GM23248 (cell line): ENCODE results near the gene ABCA3. TPM values are rescaled to one million over a fixed set of nuclear protein-coding genes. Genes with fewer than 3 reads are reported as not detected.

Source experiments
- DNase-seq: peaks from one replicate; pipeline ENCODE4 v3.0.0-alpha.2; 2015
- H2AFZ ChIP-seq: fragments of 200-600 bp; sonication (generic); 2 replicates; pipeline ENCODE4 v1.6.1; 2016; ENCODE audit warnings: antibody characterized with exemption
- H3F3A ChIP-seq: fragments of 200-600 bp; sonication (generic); 2 replicates; pipeline ENCODE4 v1.6.1; 2016; ENCODE audit warnings: mild to moderate bottlenecking, antibody characterized with exemption, mixed run types; ENCODE audit not compliant: insufficient read depth
- H3K27ac ChIP-seq: fragments of 200-600 bp; sonication (generic); 2 replicates; pipeline ENCODE4 v1.5.1; 2016; ENCODE audit warnings: mild to moderate bottlenecking
- H3K27me3 ChIP-seq: fragments of 200-600 bp; sonication (generic); replicated peaks from 2 replicates; pipeline ENCODE4 v1.6.1; 2016; ENCODE audit warnings: mild to moderate bottlenecking; ENCODE audit not compliant: insufficient read depth
- H3K36me3 ChIP-seq: fragments of 200-600 bp; sonication (generic); 2 replicates; pipeline ENCODE4 v1.6.1; 2016; ENCODE audit warnings: low read depth, mild to moderate bottlenecking
- H3K4me1 ChIP-seq: fragments of 200-600 bp; sonication (generic); 2 replicates; pipeline ENCODE4 v1.6.1; 2016; ENCODE audit warnings: mild to moderate bottlenecking; ENCODE audit not compliant: insufficient read depth
- H3K4me2 ChIP-seq: fragments of 200-600 bp; sonication (generic); one replicate; pipeline ENCODE4 v1.6.1; 2016; ENCODE audit warnings: mild to moderate bottlenecking; ENCODE audit not compliant: unreplicated experiment
- H3K4me3 ChIP-seq: fragments of 200-600 bp; sonication (generic); 2 replicates; pipeline ENCODE4 v1.5.1; 2016; ENCODE audit warnings: mild to moderate bottlenecking
- H3K79me2 ChIP-seq: fragments of 200-600 bp; sonication (generic); 2 replicates; pipeline ENCODE4 v1.6.1; 2016; ENCODE audit warnings: mild to moderate bottlenecking; ENCODE audit not compliant: insufficient read depth
- H3K9ac ChIP-seq: fragments of 200-600 bp; sonication (generic); 2 replicates; pipeline ENCODE4 v1.6.1; 2016; ENCODE audit warnings: mild to moderate bottlenecking
- H3K9me2 ChIP-seq: fragments of 200-600 bp; sonication (generic); 2 replicates; pipeline ENCODE4 v1.6.1; 2016; ENCODE audit warnings: mixed run types, mild to moderate bottlenecking, moderate library complexity; ENCODE audit not compliant: insufficient read depth
- H3K9me3 ChIP-seq: fragments of 200-600 bp; sonication (generic); one replicate; pipeline ENCODE4 v1.6.1; 2017; ENCODE audit warnings: low read depth
- H4K20me1 ChIP-seq: fragments of 200-600 bp; sonication (generic); 2 replicates; pipeline ENCODE4 v1.6.0; 2016; ENCODE audit not compliant: insufficient read depth
- EZH2 ChIP-seq: fragments of 200-600 bp; sonication (generic); IDR thresholded peaks from 2 replicates; pipeline ENCODE4 v1.6.1; 2018; ENCODE audit warnings: antibody characterized with exemption, mild to moderate bottlenecking; ENCODE audit not compliant: insufficient read depth, poor library complexity, severe bottlenecking
- EZH2phosphoT487 ChIP-seq: fragments of 200-600 bp; sonication (generic); IDR thresholded peaks from 2 replicates; pipeline ENCODE4 v1.6.1; 2018; ENCODE audit warnings: antibody characterized with exemption, moderate library complexity, mild to moderate bottlenecking, low read depth; ENCODE audit not compliant: insufficient read depth
- WGBS, 2 experiments: methylation state at CpG; one replicate each; pipeline ENCODE4 v1.1.6; 2015 to 2017; ENCODE audit warnings: low lambda C conversion rate in 2 of 2, low coverage in 1 of 2; ENCODE audit errors: missing lambda C conversion rate in 2 of 2; 5-methylcytosine and 5-hydroxymethylcytosine counted together
- in situ Hi-C: fragments of 300-500 bp; cut with MboI; formaldehyde crosslinking; loops from 2 replicates; pipeline ENCODE4 v1.15.0; 2020
- polyA plus RNA-seq: library from polyadenylated mRNA; unstranded; fragments of >200 nt; fragmentation: Nextera tagmentation; extraction: Ambion mirVana; gene quantifications from 2 replicates; pipeline ENCODE4 v1.2.1, GENCODE V29; 2016
- total RNA-seq: library from RNA; depleted of rRNA; stranded (reverse); fragments of >200 nt; shearing (Covaris generic); gene quantifications from 2 replicates; pipeline ENCODE4 v1.2.3, GENCODE V29; 2014

Gene ABCA3
- total and polyA plus RNA-seq, 2 experiments from 2014 or later, result 0.64 to 0.76 TPM

DNA sequence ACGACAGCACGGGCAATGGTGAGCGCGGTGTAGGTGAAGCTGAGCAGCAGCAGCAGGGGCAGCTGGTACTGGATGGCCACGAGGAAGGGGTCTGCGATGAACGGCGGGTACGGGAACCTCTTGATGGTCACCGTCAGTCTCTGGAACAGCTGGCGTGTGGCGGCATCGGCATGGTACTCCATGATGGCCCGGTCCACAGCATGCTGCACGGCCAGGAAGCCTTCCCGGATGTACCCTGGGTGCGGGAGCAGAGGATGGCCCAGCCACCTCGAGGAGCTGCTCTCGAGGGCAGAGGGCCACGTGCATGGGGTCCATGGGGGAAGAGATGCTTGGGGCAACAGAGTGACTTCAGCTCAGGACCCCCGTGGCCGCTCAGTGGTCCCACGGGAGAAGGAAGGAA lies 20.9 kb downstream of the ABCA3 start:
- H2AFZ ChIP-seq, result no peak overlapping the region
- no peaks in the 10 kb centered on the region for H3F3A ChIP-seq
- in situ Hi-C loops, result no loop called here

DNA sequence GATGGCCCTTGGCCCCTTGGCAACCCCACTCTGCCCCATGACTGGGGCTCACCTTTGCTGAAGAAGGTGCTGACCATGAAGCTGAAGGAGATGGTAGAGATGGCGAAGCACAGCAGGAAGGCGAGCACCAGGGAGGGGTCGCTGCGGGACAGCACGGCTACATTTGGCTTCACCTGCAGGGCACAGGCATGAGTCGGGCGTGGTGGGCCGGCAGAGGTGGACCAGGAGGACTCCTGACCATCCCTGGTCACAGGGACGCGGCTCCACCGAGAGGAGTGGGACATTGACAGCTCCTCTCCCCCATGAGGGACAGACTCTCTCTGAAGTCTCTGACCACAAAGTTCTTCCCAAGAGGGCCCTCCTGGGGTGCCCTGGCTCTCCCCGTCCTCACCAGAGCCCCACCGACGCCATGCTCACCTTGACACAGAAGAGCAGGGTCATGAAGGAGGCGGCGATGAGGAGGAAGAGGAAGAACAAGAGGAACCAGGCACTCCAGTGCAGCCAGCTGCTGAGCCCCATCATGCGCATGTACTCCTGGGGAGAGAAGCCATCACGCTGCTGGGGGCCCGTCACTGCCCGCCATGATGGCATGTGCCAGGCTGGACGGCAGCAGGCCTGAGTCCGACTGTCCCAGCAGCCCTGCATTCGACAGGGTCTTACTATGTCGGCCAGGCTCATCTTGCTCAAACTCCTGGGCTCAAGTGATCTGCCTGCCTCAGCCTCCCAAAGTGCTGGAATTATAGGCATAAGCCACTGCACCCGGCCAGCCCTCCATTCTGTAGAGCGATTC lies 23.1 kb downstream of the ABCA3 start:
- in situ Hi-C loops, result no loop called here

More for the DNA sequence above, 20.9 kb downstream of the ABCA3 start:
- TF ChIP-seq EZH2 (no peak), EZH2phosphoT487 (no peak)
- no peaks in the 10 kb centered on the region for H3K9me3 ChIP-seq
- no peak overlapping the region for H3K9ac ChIP-seq
- H3K9me2 ChIP-seq, result no peaks in the 10 kb centered on the region
- H3K4me1 ChIP-seq, result no peaks in the 10 kb centered on the region
- no peak for DNase-seq
- no peaks in the 10 kb centered on the region for H4K20me1 ChIP-seq
- no peaks in the 10 kb centered on the region for H3K36me3 ChIP-seq
- H3K27me3 ChIP-seq, result no peaks in the 10 kb centered on the region
- H3K27ac ChIP-seq, result no peak overlapping the region
- no peak overlapping the region for H3K4me3 ChIP-seq
- no peak overlapping the region for H3K4me2 ChIP-seq
- 76 to 79% methylated on average over 23 of the region's 23 CpGs for WGBS, 2 experiments
- no peaks in the 10 kb centered on the region for H3K79me2 ChIP-seq

DNA sequence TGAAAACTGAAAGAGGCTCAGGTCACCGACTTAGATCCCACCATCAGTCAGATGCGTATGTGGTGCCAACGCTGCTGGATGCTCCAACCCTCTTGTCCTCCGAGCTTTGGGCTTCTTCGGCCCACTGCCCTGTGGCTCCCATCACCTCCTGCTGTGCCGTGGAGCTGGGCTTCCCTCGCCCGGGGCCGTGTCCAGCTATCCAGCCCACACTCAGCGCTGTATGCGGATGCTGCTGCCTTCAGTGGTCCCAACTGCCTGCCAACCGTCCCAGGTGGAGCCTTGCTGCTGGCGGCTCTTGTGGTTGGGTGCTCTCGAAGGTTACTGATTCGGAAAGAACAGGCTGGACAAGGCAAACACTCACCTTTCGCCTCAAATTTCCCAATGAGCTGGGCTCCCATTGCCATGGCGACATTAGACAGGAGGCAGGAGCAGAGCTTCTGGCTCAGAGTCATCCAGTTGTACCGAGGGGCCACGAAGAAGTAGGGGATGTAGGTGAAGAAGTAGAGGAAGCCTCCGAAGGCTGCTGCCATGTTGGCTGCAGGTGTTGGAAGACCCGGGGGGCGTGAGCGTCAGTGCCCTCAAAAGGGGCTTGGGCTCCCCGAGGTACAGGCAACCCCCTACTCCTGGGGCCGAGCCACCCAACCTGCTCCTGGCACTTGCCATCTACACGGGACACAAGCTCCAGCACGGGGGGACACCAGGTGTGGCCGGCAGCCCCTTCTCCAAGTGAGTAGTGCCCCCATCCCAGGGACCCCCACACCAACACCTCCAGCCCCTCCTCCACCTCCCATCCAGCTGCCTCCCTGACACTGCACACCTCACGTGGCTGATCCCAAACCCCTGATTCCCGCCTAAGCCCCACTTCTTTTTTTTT lies 32.2 kb downstream of the ABCA3 start:
- WGBS, 2 experiments, result 76 to 84% methylated on average over 24 to 29 of the region's 30 CpGs
- H3K27me3 ChIP-seq, result no peaks in the 10 kb centered on the region; the same call in 1 of the 2 replicates
- no peak overlapping the region for H2AFZ ChIP-seq
- no peak overlapping the region for H3K4me2 ChIP-seq
- no peaks in the 10 kb centered on the region for H3K4me1 ChIP-seq
- in situ Hi-C loops, result no loop called here
- no peak overlapping the region for H3K27ac ChIP-seq
- no peak for TF ChIP-seq EZH2
- TF ChIP-seq EZH2phosphoT487, result no peak
- no peaks in the 10 kb centered on the region for H3K9me2 ChIP-seq
- no peak overlapping the region for H3K4me3 ChIP-seq
- H3F3A ChIP-seq, result no peaks in the 10 kb centered on the region
- no peak for DNase-seq
- H3K9me3 ChIP-seq, result no peaks in the 10 kb centered on the region
- no peak overlapping the region for H3K9ac ChIP-seq
- no peaks in the 10 kb centered on the region for H3K79me2 ChIP-seq
- H3K36me3 ChIP-seq, result no peaks in the 10 kb centered on the region
- no peaks in the 10 kb centered on the region for H4K20me1 ChIP-seq

More for the DNA sequence above, 23.1 kb downstream of the ABCA3 start:
- Histone ChIP-seq H3K4me3 (no peak overlapping the region), H3K9ac (no peak overlapping the region), H3K36me3 (no peaks in the 10 kb centered on the region), H4K20me1 (no peaks in the 10 kb centered on the region), H3K27ac (no peak overlapping the region), H3K4me1 (no peaks in the 10 kb centered on the region), H3K9me3 (no peaks in the 10 kb centered on the region), H2AFZ (no peak overlapping the region), H3K79me2 (no peaks in the 10 kb centered on the region), H3K9me2 (no peaks in the 10 kb centered on the region), H3K27me3 (no peaks in the 10 kb centered on the region), H3K4me2 (no peak overlapping the region), H3F3A (no peaks in the 10 kb centered on the region)
- WGBS, 2 experiments, result 81% methylated on average over 26 of the region's 26 CpGs
- no peak for TF ChIP-seq EZH2phosphoT487
- no peak for TF ChIP-seq EZH2
- DNase-seq, result no peak

DNA sequence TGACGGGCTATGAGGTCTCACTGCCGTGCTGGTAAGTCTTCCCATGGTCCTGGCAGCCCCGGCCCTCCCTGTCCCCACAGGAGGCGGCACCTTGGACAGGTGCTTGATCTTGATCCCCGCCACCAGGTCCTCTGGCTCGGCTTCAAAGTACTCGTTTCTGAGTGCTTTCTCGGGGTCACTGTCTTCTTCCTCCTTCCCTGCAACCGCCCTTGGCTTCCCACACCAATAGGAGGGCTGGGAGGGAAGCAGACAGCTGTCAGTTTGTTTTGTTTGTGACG lies 40.7 kb downstream of the ABCA3 start:
- WGBS, 2 experiments, result 56 to 63% methylated on average over 10 of the region's 10 CpGs
- Histone ChIP-seq H3K4me2 (no peak overlapping the region), H4K20me1 (no peaks in the 10 kb centered on the region), H3K4me1 (no peaks in the 10 kb centered on the region), H3K79me2 (no peaks in the 10 kb centered on the region), H3K9ac (no peak overlapping the region), H3K4me3 (no peak overlapping the region), H2AFZ (no peak overlapping the region), H3K36me3 (no peaks in the 10 kb centered on the region), H3F3A (no peaks in the 10 kb centered on the region), H3K27me3 (no peaks in the 10 kb centered on the region), H3K27ac (no peak overlapping the region), H3K9me2 (no peaks in the 10 kb centered on the region), H3K9me3 (no peaks in the 10 kb centered on the region)
- no peak for DNase-seq
- no peak for TF ChIP-seq EZH2phosphoT487
- TF ChIP-seq EZH2, result no peak
- in situ Hi-C loops, result loop anchor here (10.0 kb wide), 1 partner anchor 55 kb away; no protein-coding TSS in a partner anchor
